Fibroblast of villous mesenchyme (primary cell): Measurements from ENCODE around the gene NAA10. TPM values are rescaled to one million over a fixed set of nuclear protein-coding genes. Genes with fewer than 3 reads are reported as not detected.

Experiments
- DNase-seq: peaks from one replicate; pipeline ENCODE4 v3.0.0-alpha.2; 2010; ENCODE audit warnings: low read depth
- H3K4me3 ChIP-seq: 2 replicates; pipeline ENCODE4 v1.5.1; 2011; ENCODE audit warnings: low read depth, mild to moderate bottlenecking, low read length
- CTCF ChIP-seq: IDR thresholded peaks from 2 replicates; pipeline ENCODE4 v1.5.1; 2012; ENCODE audit warnings: low read depth, mild to moderate bottlenecking, low read length; ENCODE audit not compliant: insufficient read depth
- total RNA-seq: library from RNA; depleted of rRNA; stranded (reverse); fragments of >200 nt; gene quantifications from 2 replicates; pipeline ENCODE4 v1.2.3, GENCODE V29; 2012

Gene NAA10
- total RNA-seq, 1 donor = 62.2 TPM

- no peak within 1 kb of the TSS for H3K4me3 ChIP-seq
- DNase-seq = no peak
- TF ChIP-seq CTCF = no peak
These were observed 30.6 kb downstream of the NAA10 start, which contains the start of gene AVPR2 for GRCh38 chrX:153903991-153904957. AVPR2 (plus strand) TSS chrX:153904673; CDS start chrX:153905146, 473 bp downstream.

GRCh38 chrX:153903238-153903980 lies 31.4 kb downstream of the NAA10 start:
- no peak for DNase-seq
- no peak overlapping the region for H3K4me3 ChIP-seq
- TF ChIP-seq CTCF = no peak

- no peak for TF ChIP-seq CTCF
- DNase-seq = no peak
- H3K4me3 ChIP-seq = no peak overlapping the region
These were observed 32.5 kb downstream of the NAA10 start for GRCh38 chrX:153902385-153902784.

GRCh38 chrX:153901753-153902140 lies 33.1 kb downstream of the NAA10 start:
- TF ChIP-seq CTCF = no peak
- H3K4me3 ChIP-seq = no peak overlapping the region
- DNase-seq = no peak

GRCh38 chrX:153900831-153901752 lies 33.7 kb downstream of the NAA10 start:
- H3K4me3 ChIP-seq = no peak overlapping the region
- peak; percentile 84 for DNase-seq

More at GRCh38 chrX:153900831-153901752, 33.7 kb downstream of the NAA10 start:
- TF ChIP-seq CTCF = no peak
